ENCODE measurements around the gene KLC3.

The KLC3 gene

DNA sequence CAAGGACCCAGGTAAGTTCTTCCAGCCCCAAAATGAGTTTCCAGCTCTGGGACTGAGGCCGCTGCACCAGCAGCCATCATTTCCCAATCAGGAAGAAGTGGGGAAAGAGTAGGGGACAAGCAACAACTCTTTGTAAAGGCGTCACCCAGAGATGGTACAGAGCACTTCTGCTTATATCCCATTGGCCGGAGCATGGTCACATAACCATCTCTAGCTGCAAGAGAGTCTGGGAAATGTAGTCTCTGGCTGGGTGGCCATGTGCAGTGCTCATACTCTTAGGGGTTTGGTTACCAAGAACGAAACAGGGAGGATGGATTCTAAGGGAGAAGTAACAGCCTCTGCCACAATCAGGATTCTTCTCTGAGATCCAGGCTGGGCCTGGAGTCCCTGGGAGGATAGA is 44.2 kb upstream of the KLC3 start:
- Mint-ChIP-seq H3K4me3 (no peak overlapping the region), H3K4me1 (no peaks in the 10 kb centered on the region), H3K27me3 (ENCODE audit: low read depth, poor library complexity) (no peaks in the 10 kb centered on the region), H3K27ac (no peak overlapping the region), H3K36me3 (ENCODE audit: low read depth) (peaks cover 83% of the 10 kb centered on the region), H3K9me3 (peaks cover 4% of the 10 kb centered on the region)
- DNase-seq, result no peak
- TF ChIP-seq, protein P1, sequence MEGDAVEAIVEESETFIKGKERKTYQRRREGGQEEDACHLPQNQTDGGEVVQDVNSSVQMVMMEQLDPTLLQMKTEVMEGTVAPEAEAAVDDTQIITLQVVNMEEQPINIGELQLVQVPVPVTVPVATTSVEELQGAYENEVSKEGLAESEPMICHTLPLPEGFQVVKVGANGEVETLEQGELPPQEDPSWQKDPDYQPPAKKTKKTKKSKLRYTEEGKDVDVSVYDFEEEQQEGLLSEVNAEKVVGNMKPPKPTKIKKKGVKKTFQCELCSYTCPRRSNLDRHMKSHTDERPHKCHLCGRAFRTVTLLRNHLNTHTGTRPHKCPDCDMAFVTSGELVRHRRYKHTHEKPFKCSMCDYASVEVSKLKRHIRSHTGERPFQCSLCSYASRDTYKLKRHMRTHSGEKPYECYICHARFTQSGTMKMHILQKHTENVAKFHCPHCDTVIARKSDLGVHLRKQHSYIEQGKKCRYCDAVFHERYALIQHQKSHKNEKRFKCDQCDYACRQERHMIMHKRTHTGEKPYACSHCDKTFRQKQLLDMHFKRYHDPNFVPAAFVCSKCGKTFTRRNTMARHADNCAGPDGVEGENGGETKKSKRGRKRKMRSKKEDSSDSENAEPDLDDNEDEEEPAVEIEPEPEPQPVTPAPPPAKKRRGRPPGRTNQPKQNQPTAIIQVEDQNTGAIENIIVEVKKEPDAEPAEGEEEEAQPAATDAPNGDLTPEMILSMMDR (IDR thresholded peaks at IDR 0.05), result no peak

DNA sequence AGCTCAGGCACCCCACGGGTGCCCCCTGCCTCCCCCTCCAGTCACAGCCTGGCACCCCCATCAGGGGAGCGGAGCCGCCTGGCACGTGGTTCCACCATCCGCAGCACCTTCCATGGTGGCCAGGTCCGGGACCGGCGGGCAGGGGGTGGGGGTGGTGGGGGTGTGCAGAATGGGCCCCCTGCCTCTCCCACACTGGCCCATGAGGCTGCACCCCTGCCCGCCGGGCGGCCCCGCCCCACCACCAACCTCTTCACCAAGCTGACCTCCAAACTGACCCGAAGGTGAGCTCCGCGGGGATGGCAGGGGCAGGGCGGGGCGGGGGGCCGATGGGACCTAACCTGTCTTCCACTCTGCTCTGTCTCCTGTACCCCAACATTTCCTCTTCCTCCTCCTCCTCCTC is 42.9 kb upstream of the KLC3 start:
- TF ChIP-seq, protein P1 (IDR thresholded peaks at IDR 0.05), result no peak
- DNase-seq, result no peak
- Mint-ChIP-seq H3K27ac (no peak overlapping the region), H3K4me3 (no peak overlapping the region), H3K9me3 (peaks cover 2% of the 10 kb centered on the region), H3K36me3 (ENCODE audit: low read depth) (peaks cover 76% of the 10 kb centered on the region), H3K4me1 (no peaks in the 10 kb centered on the region), H3K27me3 (ENCODE audit: low read depth, poor library complexity) (no peaks in the 10 kb centered on the region)

DNA sequence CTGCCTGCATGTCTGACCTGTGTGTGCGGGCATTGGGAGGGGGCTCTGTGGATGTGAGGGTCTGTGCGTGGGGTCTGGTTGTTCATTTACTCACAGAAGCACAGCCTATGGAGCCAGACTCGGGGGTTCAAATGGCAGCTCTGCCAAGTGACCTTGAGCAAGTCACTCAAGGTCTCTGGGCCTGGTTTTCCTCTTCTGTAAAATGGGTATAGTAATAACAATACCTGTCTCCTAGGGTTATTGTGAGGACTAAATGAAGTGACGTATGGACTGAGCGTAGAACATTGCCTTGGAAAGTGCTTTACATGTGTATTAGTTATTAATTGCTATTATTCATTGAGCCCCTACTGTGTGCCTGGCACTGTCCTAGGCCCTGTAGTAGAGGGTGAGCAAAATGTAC is 42.3 kb upstream of the KLC3 start:
- TF ChIP-seq, protein P1 (IDR thresholded peaks at IDR 0.05), result no peak
- Mint-ChIP-seq H3K4me3 (no peak overlapping the region), H3K27ac (no peak overlapping the region), H3K27me3 (ENCODE audit: low read depth, poor library complexity) (no peaks in the 10 kb centered on the region), H3K36me3 (ENCODE audit: low read depth) (peaks cover 73% of the 10 kb centered on the region), H3K9me3 (no peaks in the 10 kb centered on the region), H3K4me1 (no peaks in the 10 kb centered on the region)
- DNase-seq, result no peak

DNA sequence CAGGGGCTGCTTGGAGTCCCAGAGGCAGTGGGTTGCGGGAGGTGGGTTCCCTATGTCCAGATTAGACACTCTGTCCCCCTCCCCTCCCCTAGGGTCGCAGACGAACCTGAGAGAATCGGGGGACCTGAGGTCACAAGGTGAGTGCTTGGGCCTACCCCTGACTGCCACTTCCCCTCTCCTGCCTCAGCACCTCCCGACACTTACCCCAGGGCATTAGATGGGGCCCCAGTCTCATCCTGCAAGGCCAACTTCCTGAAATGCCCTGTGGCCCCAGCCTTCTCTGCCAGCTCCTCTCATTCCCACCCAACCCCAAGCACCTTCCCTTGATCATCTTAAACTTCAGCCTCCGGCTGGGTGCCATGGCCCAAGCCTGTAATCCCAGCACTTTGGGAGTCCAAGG is 40.8 kb upstream of the KLC3 start:
- no peak for DNase-seq
- no peaks in the 10 kb centered on the region for H3K4me1 Mint-ChIP-seq
- H3K36me3 Mint-ChIP-seq (ENCODE audit: low read depth), result peaks cover 66% of the 10 kb centered on the region
- TF ChIP-seq, protein P1 (IDR thresholded peaks at IDR 0.05), result no peak
- no peak overlapping the region for H3K27ac Mint-ChIP-seq
- no peak overlapping the region for H3K4me3 Mint-ChIP-seq
- H3K27me3 Mint-ChIP-seq (ENCODE audit: low read depth, poor library complexity), result peaks cover 7% of the 10 kb centered on the region
- no peaks in the 10 kb centered on the region for H3K9me3 Mint-ChIP-seq

DNA sequence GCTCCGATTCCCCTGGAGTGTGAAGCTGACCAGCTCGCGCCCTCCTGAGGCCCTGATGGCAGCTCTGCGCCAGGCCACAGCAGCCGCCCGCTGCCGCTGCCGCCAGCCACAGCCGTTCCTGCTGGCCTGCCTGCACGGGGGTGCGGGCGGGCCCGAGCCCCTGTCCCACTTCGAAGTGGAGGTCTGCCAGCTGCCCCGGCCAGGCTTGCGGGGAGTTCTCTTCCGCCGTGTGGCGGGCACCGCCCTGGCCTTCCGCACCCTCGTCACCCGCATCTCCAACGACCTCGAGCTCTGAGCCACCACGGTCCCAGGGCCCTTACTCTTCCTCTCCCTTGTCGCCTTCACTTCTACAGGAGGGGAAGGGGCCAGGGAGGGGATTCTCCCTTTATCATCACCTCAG is 38.1 kb upstream of the KLC3 start:
- no peak overlapping the region for H3K27ac Mint-ChIP-seq
- DNase-seq, result no peak
- H3K4me3 Mint-ChIP-seq, result no peak overlapping the region

More for the DNA sequence above, 38.1 kb upstream of the KLC3 start:
- TF ChIP-seq, protein P1 (IDR thresholded peaks at IDR 0.05), result no peak
- Mint-ChIP-seq H3K9me3 (no peaks in the 10 kb centered on the region), H3K4me1 (peaks cover 9% of the 10 kb centered on the region), H3K36me3 (ENCODE audit: low read depth) (peaks cover 42% of the 10 kb centered on the region), H3K27me3 (ENCODE audit: low read depth, poor library complexity) (peaks cover 7% of the 10 kb centered on the region)

Measured in nephron progenitor cell (in vitro differentiated cells).